ENCODE results near the gene HJV.
"Not testable (repeated sequence)": the region's sequence is repeated elsewhere in the genome, so short reads cannot be mapped to it uniquely, and the experiment has no call there.

Gene HJV, protein sequence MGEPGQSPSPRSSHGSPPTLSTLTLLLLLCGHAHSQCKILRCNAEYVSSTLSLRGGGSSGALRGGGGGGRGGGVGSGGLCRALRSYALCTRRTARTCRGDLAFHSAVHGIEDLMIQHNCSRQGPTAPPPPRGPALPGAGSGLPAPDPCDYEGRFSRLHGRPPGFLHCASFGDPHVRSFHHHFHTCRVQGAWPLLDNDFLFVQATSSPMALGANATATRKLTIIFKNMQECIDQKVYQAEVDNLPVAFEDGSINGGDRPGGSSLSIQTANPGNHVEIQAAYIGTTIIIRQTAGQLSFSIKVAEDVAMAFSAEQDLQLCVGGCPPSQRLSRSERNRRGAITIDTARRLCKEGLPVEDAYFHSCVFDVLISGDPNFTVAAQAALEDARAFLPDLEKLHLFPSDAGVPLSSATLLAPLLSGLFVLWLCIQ

GRCh38 chr1:146021622-146022402 is at the start of gene HJV:
HJV (minus strand) TSS chr1:146021735; CDS start chr1:146020231, 1,504 bp downstream.
- H3K4me3 ChIP-seq (ENCODE audit: low read depth, low read length), result no peak within 1 kb of the TSS
- TF ChIP-seq, protein P1, sequence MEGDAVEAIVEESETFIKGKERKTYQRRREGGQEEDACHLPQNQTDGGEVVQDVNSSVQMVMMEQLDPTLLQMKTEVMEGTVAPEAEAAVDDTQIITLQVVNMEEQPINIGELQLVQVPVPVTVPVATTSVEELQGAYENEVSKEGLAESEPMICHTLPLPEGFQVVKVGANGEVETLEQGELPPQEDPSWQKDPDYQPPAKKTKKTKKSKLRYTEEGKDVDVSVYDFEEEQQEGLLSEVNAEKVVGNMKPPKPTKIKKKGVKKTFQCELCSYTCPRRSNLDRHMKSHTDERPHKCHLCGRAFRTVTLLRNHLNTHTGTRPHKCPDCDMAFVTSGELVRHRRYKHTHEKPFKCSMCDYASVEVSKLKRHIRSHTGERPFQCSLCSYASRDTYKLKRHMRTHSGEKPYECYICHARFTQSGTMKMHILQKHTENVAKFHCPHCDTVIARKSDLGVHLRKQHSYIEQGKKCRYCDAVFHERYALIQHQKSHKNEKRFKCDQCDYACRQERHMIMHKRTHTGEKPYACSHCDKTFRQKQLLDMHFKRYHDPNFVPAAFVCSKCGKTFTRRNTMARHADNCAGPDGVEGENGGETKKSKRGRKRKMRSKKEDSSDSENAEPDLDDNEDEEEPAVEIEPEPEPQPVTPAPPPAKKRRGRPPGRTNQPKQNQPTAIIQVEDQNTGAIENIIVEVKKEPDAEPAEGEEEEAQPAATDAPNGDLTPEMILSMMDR (IDR thresholded peaks at IDR 0.05; ENCODE audit: low read depth, low read length), result no peak

GRCh38 chr1:146059148-146059547 is 37.6 kb upstream of the HJV start:
- H3K4me3 ChIP-seq (ENCODE audit: low read depth, low read length), result not testable (repeated sequence)

DNA sequence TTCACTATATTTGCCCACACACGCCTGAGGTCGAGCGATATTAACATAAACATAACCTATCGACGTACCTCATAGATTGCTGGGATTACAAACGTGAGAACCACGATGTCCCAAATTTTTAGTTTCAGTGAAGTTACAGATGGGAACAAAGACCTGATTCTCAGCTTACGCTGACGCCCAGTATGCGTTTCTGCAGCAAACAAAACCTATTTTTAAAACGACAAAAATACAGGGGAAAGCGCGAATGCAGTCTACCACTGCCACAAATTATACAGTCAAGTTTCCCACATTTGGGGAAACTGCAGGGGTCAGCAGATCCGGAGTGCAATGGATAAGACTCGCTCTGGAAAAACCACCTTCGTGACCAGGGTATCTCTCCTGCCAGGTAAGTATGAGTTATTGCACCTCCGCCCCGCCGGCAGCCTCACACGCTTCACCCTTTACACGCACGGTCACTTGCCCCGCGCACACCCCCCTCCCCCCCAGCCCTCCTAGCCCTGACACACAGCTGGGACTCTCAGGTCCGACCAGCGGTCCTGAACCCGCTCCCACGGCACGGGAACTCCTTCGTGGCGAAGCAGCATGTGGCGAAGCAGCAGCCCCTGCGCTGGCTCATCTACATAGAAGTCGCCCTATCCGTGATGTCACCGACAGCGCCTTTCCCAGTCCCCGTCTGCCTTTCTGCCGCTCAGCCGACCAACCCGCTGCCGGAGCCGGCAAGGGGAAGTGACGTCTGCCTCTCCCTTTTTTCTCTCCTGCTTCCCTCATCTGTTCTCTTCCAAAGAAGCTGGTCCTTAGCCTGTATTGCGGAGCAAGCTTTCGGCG is 30.5 kb upstream of the HJV start:
- peak overlapping the region; percentile 44 for H3K4me3 ChIP-seq (ENCODE audit: low read depth, low read length)

DNA sequence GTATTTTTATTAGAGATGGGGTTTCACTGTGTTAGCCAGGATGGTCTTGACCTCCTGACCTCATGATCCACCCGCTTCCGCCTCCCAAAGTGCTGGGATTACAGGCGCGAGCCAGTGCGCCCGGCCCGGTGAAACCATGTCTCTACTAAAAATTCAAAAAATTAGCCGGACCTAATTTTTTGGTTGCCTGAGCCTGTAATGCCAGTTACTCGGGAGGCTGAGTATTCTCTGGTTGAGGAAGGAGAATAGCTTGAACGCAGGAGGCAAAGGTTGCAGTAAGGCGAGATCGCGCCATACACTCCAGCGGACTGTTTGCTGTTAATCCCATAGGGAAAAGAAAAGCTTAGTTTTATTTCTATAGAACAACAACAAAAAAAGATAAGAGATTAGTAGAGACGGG is 29.9 kb upstream of the HJV start:
- TF ChIP-seq, protein P1 (IDR thresholded peaks at IDR 0.05; ENCODE audit: low read depth, low read length), result no peak
- peak overlapping the region; percentile 44 for H3K4me3 ChIP-seq (ENCODE audit: low read depth, low read length)

DNA sequence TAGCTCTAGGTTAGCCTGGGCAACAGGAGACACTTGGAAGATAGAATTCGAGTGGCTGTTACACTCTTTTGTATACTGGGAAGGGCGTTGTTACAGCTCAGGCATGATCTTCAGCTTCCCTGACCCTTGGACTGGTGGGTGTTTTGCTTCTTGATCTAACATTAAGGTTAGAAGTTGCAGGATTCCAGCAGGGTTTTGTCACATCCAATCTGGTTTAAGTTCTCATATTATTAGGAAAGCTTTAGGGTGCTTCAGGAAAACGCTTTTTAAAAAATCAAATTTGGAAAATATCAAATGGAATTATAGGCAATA is 29.1 kb upstream of the HJV start:
- H3K4me3 ChIP-seq (ENCODE audit: low read depth, low read length), result not testable (repeated sequence)

- H3K4me3 ChIP-seq (ENCODE audit: low read depth, low read length), result not testable (repeated sequence)
Observed at GRCh38 chr1:146049866-146050651, 28.5 kb upstream of the HJV start.

DNA sequence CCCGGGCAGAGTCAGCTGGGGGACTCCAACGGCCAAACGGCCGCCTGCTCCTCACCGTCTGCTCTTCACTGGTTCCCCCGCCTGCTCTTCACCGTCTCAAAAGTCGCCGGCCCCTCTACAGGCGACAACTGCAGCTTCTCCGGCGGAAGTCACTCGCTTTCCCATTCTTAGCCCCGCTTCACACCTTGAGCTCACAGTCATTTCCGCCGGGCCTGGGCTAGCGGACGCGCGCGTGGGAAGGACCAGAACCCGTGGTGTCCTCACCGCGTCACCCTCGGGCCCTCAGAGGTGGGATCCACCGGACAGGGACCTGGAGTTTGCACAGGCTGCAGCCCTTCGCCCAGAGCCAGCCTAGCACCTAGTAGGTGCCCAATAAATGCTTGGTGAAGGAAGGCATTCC is 27.9 kb upstream of the HJV start:
- H3K4me3 ChIP-seq (ENCODE audit: low read depth, low read length), result no peak overlapping the region
- TF ChIP-seq, protein P1 (IDR thresholded peaks at IDR 0.05; ENCODE audit: low read depth, low read length), result no peak

- H3K4me3 ChIP-seq (ENCODE audit: low read depth, low read length), result not testable (repeated sequence)
Observed at GRCh38 chr1:146048514-146049115, 27.1 kb upstream of the HJV start.

DNA sequence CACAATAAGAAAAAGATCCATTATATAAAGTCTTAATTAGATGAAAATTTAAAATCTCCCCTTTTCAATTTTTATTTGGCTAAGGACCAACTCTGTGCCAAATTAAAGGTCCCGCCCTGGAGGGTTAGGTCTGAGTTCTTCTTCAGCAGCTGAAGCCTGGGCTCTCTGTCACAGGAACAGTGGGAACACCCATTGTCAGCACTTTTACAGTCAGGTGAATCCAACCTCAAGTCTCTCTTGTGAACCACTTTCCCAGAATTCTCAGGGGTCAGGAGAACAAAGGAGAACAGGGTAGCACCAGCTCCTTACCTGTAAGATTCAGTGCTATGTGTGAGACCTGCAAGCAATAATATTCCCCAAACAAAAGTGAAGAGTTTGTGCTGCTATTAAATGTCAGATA is 25.1 kb upstream of the HJV start:
- no peak overlapping the region for H3K4me3 ChIP-seq (ENCODE audit: low read depth, low read length)
- TF ChIP-seq, protein P1 (IDR thresholded peaks at IDR 0.05; ENCODE audit: low read depth, low read length), result no peak

Measured in WI38 (cell line).